T1000 (cell line): Measurements from ENCODE around the gene SIPA1L3.
"Not testable (repeated sequence)": the region's sequence is repeated elsewhere in the genome, so short reads cannot be mapped to it uniquely, and the experiment has no call there.

Experiments used
- DNase-seq: peaks from one replicate; lab custom pipeline; 2025; ENCODE audit warnings: mixed read lengths; lab: John Stamatoyannopoulos, UW

SIPA1L3 gene

GRCh38 chr19:38043649-38044144 is 136.7 kb downstream of the SIPA1L3 start:
- no peak for DNase-seq

DNA sequence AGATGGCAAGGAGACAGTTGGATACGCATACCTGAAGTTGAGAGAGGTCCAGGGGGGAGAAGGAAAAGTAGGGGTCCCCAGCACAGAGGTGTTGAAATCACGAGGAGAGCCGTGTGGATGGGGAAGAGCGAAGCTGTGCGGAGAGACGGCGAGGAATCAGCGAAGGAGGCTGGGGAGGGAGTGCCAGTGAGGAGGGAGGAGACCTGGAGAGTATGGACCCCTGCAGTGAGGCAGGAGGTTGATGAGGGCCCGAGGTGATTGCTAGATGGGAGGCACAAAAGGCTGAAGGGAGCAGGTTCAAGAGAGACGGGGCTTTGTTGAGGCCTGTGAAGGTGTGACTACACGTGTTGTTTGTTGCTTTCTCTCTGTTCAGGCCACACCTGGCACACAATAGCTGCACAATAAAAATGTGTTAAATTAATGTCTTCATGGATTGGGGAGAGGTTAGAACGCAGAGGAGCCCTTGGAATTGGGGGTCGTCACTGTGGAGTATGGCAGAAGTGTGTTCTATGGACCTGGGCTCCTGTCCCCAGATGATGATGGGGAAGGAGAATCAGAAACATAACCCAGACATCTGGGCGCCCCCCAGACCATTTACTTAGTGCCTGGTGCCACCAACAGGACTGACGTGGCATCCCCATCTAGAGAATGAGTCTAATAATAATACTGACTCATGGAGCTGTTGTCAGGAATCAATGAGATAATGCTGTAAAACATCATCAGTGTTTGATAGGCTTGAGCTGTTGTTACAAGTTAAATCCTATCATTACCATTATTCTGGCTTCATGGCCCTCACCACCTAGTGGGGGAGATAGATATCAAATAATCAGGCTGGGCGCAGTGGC is 137.5 kb downstream of the SIPA1L3 start:
- DNase-seq: no peak

GRCh38 chr19:38045554-38046253 is 138.7 kb downstream of the SIPA1L3 start:
- DNase-seq: no peak

GRCh38 chr19:38046254-38047048 is 139.4 kb downstream of the SIPA1L3 start:
- DNase-seq: no peak

GRCh38 chr19:38047049-38047438 is 140.0 kb downstream of the SIPA1L3 start:
- no peak for DNase-seq

GRCh38 chr19:38047641-38048040 is 140.6 kb downstream of the SIPA1L3 start:
- no peak for DNase-seq

DNA sequence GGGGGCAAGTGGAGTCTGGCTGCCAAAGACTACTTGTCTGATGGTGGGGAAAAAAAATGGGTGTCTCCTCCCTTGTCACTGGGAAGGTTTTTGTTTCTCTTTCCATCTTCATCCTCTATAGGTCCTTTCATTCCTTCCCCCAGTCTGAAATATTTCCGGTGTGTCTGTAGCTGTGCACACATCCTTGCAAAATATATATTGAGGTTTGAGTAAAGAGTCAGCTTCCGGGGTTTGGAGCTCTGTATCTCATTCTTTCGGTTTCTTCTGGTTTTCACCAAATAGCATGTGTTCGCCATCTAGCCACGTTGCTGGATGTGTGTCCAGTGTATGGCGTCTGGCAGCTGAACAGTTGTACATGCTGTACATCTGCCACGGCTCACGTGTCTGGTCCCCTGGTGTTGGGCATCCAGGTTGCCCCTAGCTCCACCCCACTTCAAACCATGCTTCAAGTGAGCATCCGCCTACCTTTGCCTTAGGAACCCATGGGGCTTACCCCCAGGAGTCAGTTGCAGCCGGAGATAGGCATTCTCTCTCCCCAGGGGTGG is 142.2 kb downstream of the SIPA1L3 start:
- no peak for DNase-seq

DNA sequence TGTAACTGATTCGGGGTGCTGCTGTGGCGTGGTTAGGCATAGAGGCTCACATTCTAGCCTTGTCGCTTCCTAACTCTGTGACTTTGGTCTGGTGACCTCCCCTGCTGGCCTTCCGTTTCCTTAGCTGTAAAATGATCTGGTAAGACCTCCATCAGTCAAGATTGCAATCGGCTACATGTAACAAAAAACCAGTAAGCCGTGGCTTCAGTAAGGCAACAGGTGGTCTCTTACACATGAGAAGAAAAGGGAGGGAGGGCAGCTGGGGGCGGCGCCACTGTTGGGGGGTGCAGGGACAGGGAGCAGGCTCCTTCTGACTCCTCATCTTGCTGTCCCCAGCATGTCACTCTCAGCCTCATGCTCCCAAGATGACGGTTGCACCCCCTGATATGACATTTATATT is 148.0 kb downstream of the SIPA1L3 start:
- DNase-seq: no peak

DNA sequence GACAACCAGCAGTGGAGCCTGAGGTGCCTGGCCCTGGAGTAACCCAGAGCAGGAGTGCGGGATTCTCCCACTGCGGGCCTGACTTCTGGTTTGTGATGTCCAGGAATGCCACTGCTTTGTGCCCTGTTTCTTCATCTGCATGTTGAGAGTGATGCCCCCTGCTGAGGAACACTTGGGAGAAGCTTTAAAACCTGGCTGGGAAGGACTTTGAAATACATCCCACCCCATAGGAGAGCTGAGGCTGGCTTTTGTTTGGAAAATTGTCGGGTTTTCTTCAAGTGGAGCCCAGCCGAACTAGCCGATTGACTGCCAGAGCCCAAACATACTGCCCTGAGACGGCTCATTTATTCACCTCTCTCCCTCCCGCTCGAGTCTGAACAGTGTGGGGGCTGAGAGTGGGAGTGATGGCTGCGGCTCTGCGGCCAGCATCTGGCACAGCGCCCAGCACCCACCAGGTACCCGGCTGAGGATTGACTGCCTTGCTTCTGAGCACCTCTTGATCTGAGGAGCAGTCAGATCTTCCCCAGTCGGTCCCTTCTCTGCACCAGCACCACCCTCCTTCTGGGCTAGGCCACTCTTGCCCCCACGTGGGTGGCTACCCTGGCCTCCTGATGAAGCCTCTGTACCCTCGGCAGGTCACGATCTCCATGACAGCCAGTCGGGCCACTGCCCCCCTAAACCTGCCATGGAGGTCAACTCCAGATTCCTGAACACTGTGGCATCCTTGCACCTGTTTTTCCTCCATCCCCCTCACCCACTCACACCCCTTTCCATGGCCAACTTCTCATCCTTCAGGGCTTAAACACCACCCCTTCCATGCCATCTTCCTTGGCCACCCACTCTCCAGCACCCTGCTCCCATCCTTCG is 148.9 kb downstream of the SIPA1L3 start:
- no peak for DNase-seq

DNA sequence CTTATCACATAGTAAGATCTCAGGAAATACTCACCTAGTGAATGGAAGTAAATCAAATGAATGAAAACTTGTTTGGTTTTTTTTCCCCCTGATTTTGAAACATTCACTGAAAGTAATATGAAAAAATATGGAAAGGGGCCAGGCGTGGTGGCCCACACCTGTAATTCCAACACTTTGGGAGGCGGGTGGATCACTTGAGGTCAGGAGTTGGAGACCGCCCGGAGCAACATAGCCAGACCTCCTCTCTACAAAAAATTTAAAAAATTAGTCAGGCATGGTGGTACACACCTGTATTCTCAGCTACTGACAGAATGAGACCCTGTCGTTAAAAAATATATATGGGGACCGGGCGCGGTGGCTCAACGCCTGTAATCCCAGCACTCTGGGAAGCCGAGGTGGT is 149.6 kb downstream of the SIPA1L3 start:
- no peak for DNase-seq

- no peak for DNase-seq
Measured at GRCh38 chr19:38057959-38058690, 151.1 kb downstream of the SIPA1L3 start.

DNA sequence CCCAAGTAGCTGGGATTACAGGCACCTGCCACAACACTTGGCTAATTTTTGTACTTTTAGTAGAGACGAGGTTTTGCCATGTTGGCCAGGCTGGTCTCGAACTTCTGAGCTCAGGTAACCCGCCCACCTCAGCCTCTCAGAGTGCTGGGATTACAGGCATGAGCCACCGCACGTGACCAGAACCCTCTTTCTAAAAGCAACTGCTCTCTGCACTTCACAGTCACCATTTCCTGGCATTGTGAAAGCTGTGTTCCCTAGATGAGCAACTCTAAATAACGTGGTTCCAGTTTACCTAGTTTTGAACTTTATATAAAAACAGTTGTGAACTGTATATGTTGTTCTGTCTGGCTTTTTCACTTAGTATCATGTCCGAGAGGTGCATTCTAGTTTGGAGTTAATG is 152.9 kb downstream of the SIPA1L3 start:
- DNase-seq: no peak

DNA sequence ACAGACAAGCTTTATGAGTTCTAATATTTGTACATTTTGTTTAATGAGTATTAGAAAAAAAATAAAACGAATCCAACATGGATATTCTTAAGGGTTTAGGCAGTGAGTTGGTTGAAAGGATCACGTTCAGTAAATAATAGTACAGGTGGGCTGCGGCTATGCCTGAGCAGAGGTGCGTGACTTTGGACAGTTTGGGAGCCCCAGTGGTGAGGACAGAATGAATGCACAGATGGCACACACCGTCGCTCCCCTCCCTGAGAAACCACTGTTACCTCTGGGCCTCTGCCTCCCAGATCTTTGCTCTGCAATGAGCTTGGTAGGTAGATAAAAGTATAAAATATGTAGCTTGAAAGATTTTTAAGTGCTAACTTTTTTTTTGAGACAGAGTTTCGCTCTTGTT is 153.3 kb downstream of the SIPA1L3 start:
- no peak for DNase-seq

DNA sequence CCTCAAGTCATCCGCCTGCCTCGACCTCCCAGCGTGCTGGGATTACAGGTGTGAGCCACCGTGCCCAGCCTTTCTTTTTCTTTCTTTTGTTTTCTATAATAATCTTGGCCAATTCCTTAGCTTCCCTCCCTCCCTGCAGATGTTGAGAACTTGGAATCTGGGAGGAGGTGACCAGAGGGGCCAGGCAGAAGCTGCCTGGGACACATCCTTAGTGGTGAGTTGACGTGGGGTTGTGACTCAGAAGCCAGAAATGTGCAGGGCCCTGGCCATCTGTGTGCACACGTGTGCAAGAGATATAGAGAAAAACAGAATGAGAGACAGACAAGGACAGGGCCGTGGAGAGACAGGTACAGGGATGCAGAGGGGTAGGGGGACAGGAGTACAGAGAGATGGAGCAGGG is 154.3 kb downstream of the SIPA1L3 start:
- peak; percentile 55 for DNase-seq

- no peak for DNase-seq
Measured at GRCh38 chr19:38062959-38063761, 156.2 kb downstream of the SIPA1L3 start.

GRCh38 chr19:38063928-38064327 is 156.9 kb downstream of the SIPA1L3 start:
- no peak for DNase-seq

DNA sequence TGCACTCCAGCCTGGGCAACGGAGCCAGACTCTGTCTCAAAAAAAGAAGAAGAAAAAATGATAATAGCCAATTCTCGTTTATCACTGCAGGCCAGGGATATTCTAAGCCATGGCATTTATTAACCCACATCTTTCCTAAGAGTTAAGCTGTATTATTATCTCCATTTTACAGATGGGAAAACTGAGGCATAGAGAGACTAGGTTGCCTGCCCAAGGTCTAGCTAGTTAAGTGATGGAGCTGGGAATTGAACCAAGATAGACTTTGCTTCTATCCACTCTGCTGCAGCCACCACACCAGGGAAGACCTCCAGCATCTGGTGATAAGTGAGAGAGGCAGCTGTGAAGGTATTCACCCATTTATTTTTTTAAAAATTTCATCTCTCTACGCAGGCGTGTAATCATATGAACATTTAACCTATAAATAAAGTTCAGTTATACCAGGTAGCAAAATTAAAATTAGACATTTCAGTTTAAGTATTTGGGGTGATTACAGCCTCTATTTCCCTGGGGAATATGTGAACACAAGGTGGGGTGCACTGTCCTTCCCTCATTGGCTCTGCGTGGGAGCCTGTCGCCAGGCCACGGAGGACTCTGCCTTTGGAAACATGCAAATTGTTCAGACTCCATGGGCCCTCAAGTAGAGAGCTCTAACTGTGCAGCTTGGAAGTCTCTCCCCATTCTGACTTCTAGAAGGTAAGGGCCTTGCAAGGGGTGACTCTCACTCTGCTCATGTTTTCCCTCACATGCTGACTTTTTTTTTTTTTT is 157.8 kb downstream of the SIPA1L3 start:
- no peak for DNase-seq

DNA sequence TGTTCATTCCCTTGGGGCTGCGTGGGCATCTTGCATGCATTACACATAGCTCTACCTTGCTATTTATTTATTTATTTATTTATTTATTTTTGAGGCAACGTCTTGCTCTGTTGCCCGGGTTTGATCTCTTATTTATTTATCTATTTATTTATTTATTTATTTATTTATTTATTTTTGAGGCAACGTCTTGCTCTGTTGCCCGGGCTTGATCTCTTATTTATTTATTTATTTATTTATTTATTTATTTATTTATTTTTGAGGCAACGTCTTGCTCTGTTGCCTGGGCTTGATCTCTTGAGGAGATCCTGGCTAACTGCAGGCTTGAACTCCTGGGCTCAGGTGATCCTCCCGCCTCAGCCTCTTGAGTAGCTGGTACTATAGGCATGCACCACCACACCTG is 158.8 kb downstream of the SIPA1L3 start:
- not testable (repeated sequence) for DNase-seq

DNA sequence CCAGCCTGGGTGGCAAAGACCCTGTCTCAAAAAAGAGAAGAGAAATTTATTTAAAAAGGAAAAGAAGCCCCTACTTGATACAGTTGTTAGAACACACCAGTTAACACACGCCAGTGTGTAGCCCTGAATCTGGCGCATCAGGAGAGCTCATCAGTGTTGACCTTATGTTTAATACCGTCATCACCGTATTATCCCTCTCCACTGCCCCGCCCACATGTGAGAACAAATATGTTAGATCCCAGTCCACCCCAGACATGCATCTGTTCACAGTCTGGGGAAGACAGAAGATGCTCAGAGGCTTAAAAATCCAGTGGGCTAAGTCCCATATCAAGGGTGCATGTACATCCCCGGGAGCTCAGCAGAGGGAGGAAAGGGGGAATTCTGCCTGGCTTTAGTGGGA is 161.8 kb downstream of the SIPA1L3 start:
- no peak for DNase-seq
